GM12878 (cell line): Measurements from ENCODE around the gene KRTAP12-4. TPM values are rescaled to one million over a fixed set of nuclear protein-coding genes. Genes with fewer than 3 reads are reported as not detected.

Source experiments
- EGR1 ChIP-seq, 2 experiments: IDR thresholded peaks; 1 replicate in 1 of 2; 2 replicates in 1 of 2; pipeline ENCODE4 v1.6.1; 2011 to 2012; ENCODE audit warnings: low read depth in 2 of 2, low read length in 2 of 2, borderline replicate concordance in 1 of 2, mild to moderate bottlenecking in 1 of 2, moderate library complexity in 1 of 2
- NFYB ChIP-seq: IDR thresholded peaks from 2 replicates; pipeline ENCODE4 v1.6.1; 2011; ENCODE audit warnings: low read depth, mild to moderate bottlenecking, low read length, improper control_type of control experiment, moderate library complexity; ENCODE audit not compliant: insufficient read depth
- PKNOX1 ChIP-seq: fragments of 450-650 bp; IDR thresholded peaks from 2 replicates; pipeline ENCODE4 v1.6.1; 2016; ENCODE audit warnings: mild to moderate bottlenecking
- SMAD1 ChIP-seq: fragments of 450-650 bp; IDR thresholded peaks from 2 replicates; pipeline ENCODE4 v1.6.1; 2018; ENCODE audit warnings: mild to moderate bottlenecking, low read depth; ENCODE audit not compliant: partially characterized antibody
- STAT3 ChIP-seq: IDR thresholded peaks from 2 replicates; pipeline ENCODE4 v1.6.1; 2011; ENCODE audit warnings: low read depth, low read length, improper control_type of control experiment
- polyA plus RNA-seq, 11 experiments: library from polyadenylated mRNA; depleted of rRNA in 4 of 11; unstranded in 6 of 11; stranded (reverse) in 5 of 11; fragments of >200 nt; fragmentation: Nextera tagmentation in 4 of 11; fragmentation: Illumina TruSeq in 1 of 11; extraction: Ambion mirVana in 4 of 11; extraction: Trizol in 1 of 11; gene quantifications; 1 replicate in 1 of 11; 2 replicates in 10 of 11; pipeline versions ENCODE4 v1.2.1 to v1.2.3, GENCODE V29; 2011 to 2016; ENCODE audit warnings: inconsistent platforms in 2 of 11, missing spikeins in 2 of 11, low read depth in 1 of 11
- total RNA-seq, 4 experiments: library from RNA; depleted of rRNA in 3 of 4; stranded (reverse); fragments of >200 nt in 3 of 4; fragmentation: Illumina TruSeq in 1 of 4; extraction: Trizol in 1 of 4; gene quantifications; 2 replicates each; pipeline versions ENCODE4 v1.2.1 to v1.2.3, GENCODE V29; 2013 to 2021
- TF ChIP-seq, protein P1 (sequence below): fragments of 450-650 bp; formaldehyde crosslinking; IDR thresholded peaks from 2 replicates; pipeline ENCODE4 v1.4.0; 2022; ENCODE audit warnings: mild to moderate bottlenecking, moderate library complexity
- TF ChIP-seq, protein P2 (sequence below): IDR thresholded peaks from 2 replicates; pipeline ENCODE4 v1.6.1; 2011; ENCODE audit warnings: low read depth, mild to moderate bottlenecking, low read length, moderate library complexity, borderline replicate concordance; ENCODE audit errors: extremely low read depth

KRTAP12-4 gene
- total and polyA plus RNA-seq, 10 of the 15 experiments (the other 5 are each of a cell fraction or from before 2014, with no cell fraction given): not detected

GRCh38 chr21:44657635-44658540, 3.4 kb upstream of the KRTAP12-4 start, which contains the start of gene KRTAP12-3 (continued):
- TF ChIP-seq, protein P1, sequence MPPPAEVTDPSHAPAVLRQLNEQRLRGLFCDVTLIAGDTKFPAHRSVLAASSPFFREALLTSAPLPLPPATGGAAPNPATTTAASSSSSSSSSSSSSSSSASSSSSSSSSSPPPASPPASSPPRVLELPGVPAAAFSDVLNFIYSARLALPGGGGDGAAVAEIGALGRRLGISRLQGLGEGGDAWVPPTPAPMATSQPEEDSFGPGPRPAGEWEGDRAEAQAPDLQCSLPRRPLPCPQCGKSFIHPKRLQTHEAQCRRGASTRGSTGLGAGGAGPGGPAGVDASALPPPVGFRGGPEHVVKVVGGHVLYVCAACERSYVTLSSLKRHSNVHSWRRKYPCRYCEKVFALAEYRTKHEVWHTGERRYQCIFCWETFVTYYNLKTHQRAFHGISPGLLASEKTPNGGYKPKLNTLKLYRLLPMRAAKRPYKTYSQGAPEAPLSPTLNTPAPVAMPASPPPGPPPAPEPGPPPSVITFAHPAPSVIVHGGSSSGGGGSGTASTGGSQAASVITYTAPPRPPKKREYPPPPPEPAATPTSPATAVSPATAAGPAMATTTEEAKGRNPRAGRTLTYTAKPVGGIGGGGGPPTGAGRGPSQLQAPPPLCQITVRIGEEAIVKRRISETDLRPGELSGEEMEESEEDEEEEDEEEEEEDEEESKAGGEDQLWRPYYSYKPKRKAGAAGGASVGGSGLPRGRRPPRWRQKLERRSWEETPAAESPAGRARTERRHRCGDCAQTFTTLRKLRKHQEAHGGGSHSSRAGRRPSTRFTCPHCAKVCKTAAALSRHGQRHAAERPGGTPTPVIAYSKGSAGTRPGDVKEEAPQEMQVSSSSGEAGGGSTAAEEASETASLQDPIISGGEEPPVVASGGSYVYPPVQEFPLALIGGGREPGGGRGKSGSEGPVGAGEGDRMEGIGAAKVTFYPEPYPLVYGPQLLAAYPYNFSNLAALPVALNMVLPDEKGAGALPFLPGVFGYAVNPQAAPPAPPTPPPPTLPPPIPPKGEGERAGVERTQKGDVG (CRISPR knock-in tag): no peak
- TF ChIP-seq NFYB (no peak), PKNOX1 (no peak), SMAD1 (no peak), EGR1 (IDR thresholded peaks at IDR 0.05; ENCODE audit: borderline replicate concordance in 1 of 2, low read depth in 2 of 2, low read length in 2 of 2) (no peak), STAT3 (no peak)
- TF ChIP-seq, protein P2, sequence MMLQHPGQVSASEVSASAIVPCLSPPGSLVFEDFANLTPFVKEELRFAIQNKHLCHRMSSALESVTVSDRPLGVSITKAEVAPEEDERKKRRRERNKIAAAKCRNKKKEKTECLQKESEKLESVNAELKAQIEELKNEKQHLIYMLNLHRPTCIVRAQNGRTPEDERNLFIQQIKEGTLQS: no peak
